Stimulated activated CD4-positive, alpha-beta T cell treated with anti-CD3 and anti-CD28 coated beads, Interleukin-1b, Interleukin-23, amount 100 ng/mL, for 24 hours (primary cell): Measurements from ENCODE around the gene TAS2R13.

Experiments
- DNase-seq, 4 experiments: peaks; one replicate each; pipeline ENCODE4 v3.0.0-alpha.2; 2020; ENCODE audit warnings: low read depth in 4 of 4, low spot score in 1 of 4

TAS2R13 gene, protein sequence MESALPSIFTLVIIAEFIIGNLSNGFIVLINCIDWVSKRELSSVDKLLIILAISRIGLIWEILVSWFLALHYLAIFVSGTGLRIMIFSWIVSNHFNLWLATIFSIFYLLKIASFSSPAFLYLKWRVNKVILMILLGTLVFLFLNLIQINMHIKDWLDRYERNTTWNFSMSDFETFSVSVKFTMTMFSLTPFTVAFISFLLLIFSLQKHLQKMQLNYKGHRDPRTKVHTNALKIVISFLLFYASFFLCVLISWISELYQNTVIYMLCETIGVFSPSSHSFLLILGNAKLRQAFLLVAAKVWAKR

DNA sequence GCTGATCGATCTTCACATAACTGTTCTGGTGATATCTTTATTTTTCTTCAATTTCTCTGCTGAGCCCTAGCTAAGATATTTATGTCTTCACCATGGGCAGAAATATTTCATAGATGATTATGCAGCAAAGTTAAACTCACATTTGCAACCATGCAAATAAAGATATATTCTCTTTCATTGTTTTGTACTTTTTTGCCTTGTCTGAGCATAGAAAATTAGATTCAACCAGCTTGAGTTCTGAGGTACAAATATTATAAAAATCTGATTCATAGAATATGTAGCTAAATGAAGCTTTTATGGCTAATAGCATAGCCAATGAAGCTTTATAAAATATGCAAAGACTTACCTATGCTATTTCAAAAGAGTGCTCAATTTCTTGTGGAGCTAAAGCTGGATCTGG is at the start of gene TAS2R13:
TSS of gene TAS2R13 (minus strand) at position 101 of the 400 bp plus-strand sequence. CDS start 264 bp downstream, outside the sequence.
- DNase-seq: no peak

DNA sequence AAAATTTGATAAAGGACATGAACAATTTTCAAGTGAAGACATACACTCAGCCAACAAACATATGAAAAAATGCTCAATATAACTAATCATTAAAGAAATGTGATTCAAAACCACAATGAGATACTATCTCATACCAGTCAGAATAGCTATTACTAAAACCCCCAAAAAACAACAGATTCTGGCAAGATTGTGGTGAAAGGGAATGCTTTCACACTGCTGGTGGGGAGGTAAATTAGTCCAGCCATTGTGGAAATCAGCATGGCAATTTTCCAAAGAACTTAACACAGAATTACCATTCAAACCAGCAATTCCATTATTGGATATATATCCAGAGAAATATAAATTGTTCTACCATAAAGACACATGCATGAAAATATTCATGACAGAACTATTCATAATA is 48.4 kb upstream of the TAS2R13 start:
- DNase-seq: no peak

DNA sequence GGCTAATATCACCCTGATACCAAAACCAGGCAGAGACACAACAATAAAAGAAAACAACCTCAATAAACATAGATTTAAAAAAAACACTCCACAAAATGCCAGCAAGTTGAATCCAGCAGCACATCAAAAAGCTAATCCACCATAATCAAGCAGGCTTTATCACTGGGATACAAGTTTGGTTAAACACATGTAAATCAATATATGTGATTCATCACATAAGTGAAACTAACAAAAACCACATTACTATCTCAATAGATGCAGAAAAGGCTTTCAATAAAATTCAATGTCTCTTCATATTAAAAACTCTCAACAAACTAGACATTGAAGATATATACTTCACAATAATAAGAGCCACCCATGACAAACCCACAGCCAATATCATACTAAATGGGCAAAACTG is 46.7 kb upstream of the TAS2R13 start:
- no peak for DNase-seq

DNA sequence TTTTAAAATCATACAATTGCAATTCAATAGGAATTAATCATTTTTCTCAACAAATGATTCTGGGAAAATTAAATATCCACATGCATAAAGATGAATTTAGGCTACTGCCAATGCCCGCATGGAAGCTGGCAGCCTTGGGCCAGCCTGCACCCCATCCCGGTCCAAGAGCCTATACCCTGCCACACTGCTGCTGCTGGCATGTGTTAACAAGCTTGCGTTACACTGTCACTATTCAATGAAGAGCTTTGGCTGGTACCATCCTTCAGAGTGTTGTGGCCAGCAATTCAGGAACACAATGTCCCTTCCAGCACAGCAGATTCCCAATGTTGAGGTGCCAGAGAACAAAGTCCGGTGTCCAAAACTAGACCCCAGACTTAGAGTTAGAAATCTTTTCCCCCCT is 43.3 kb upstream of the TAS2R13 start:
- DNase-seq: no peak

DNA sequence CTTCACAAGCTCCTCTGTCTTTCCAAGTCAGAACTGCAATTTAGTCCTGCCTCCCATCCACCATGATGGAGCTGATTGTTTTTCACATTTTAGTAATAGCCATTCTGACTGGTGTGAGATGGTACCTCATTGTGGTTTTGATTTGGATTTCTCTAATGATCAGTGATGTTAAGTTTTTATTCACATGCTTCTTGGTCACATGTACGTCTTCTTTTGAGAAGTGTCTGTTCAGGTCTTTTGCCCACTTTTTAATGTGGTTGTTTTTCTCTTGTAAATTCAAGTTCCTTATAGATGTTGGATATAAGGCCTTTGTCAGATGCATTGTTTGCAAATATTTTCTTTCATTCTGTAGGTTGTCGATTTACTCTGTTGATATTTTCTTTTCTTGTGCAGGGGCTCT is 33.8 kb upstream of the TAS2R13 start:
- no peak for DNase-seq

DNA sequence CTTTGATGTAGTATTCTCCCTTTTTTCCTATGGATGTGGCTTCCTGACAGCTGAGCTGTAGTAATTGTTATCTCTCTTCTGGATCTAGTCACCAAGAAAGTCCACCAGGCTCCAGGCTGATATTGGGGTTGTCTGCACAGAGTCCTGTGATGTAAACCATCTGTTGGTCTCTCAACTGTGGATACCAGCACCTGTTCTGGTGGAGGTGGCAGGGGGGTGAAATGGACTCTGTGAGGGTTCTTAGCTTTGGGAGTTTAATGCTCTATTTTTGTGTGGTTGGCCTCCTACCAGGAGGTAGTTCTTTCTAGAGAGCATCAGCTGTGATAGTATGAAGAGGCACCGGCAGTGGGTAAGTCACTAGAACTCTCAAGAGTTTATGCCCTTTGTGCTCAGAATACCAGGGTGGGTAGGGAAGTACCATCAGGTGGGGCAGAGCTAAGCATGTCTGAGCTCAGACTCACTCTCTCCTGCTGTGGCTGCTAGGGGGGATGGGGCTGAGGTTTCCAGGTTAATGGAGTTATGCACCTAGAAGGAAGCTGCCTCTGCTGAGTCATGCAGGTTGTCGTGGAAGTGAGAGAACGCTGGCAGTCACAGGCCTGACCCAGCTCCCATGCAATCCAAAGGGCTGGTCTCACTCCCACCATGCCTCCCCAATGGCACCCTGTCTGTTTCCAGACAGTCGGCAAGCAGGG is 32.7 kb upstream of the TAS2R13 start:
- DNase-seq: no peak

DNA sequence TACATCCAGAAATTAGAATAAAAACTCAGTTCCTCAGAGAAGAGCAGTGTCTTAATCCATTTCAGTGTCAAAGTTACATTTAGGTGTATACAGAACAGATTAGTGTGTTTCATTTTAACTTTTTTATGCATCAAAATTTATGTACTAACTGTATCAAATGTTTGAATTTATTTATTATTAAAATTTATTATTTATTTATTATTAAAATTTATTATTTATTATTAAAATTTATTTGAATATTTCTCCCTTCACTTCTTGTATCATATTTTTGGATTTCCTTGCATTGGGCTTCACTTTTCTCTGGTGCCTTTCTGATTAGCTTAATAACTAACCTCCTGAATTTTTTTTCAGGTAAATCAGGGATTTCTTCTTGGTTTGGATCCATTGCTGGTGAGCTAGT is 32.0 kb upstream of the TAS2R13 start:
- DNase-seq: no peak

DNA sequence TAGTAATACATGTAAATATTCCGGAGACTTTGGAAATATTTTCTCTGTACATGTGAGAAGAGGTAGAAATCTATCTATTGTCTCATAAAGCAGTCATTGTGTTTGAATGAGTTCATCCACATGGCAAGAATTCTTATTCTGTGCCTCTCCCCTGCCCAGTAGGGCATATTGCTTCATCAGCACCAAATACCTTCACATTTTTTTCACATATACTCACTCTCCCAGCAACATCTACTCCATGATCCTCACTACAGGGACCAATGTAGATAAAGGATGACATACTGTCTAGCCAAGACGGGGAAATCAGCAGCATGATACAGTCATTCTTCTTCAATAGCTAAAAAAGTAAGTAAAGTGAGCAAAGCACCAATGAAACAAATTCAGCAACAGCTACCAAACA is 31.0 kb upstream of the TAS2R13 start:
- no peak for DNase-seq

DNA sequence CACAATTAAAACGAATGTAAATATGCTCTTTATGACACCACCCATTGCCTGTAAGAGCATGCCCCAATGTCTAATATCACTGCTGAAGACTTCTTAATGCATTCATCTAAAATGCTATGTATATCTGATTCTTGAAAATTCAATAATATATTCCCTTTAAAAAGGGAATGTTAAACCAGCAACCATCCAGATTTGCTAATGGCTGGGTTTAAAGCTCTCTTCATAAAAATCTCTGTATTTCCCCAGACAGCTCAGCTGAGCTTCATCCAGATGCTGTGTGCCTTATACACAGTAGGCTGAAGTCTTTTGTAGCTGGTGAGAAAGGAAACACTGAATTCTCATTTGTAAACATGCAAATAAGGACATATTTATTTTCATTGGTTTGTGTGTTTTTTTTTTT is 29.8 kb upstream of the TAS2R13 start, which contains the start of gene TAS2R14:
TSS of gene TAS2R14 (minus strand) at position 101 of the 400 bp plus-strand sequence. CDS start at position 45, 56 bp downstream.
- DNase-seq: no peak

DNA sequence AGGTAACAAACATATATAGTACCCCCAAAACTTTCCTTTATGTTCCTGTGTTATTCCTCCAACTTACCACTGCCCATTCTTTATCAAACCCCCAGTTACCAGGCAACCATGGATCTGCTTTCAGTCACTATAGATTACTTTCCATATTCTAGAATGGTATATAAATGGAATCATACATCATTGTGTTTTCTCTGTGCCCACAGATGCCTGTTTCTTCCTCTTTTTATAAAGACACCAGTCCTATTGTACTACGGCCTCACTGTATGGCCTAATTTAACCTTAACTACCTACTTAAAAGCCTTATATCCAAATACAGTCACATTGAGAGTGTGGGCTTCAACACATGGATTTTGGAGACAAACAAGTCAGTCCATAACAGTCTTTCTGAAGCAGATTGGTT is 27.1 kb upstream of the TAS2R13 start:
- DNase-seq: no peak

DNA sequence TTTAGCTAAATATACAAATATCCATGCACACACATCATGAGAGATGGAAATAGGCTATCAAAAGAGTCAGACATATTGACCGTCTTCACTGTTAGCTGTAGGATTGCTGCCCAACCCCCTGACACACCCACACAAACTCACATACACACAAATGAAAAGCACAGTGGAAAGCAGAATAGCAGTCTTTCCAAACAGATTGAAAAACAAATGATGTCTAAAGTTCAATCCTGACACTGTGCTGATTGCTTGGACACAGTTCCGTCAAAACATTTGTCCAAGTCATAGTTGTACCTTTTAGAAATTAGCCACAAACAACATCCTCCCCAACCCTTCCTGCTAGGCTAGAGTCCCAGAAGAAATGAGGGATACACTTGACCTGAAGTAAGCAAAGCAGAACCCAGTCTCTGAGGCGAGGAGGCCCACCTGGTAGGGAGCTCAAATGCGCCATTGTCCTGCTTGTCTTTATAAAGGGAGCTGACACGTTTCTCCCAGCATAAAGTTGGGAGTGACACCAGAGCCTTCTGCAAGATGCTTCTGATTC is 19.5 kb upstream of the TAS2R13 start, which contains the start of gene PRH2:
TSS of gene PRH2 (plus strand) at position 491 of the 541 bp plus-strand sequence. CDS start at position 529, 38 bp downstream.
- DNase-seq: no peak

DNA sequence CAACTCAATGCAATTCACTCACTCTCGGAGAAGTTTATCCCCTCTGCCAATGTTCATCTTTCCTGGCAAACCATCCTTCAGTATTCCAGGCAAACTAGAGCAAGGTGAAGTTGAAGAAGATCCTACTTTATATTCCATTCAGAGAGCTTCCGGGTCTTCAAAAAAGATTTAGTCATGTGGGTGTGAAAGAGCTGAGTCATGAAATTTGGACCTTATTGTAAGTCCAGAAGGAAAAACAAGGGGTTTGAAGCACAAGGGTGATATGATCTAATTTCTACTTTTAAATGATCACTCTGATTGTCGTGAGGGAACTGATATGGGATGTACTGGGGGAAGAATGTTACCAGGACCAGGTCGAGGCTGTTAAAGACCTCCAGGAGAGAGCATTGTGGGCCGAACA is 16.9 kb upstream of the TAS2R13 start:
- no peak for DNase-seq

DNA sequence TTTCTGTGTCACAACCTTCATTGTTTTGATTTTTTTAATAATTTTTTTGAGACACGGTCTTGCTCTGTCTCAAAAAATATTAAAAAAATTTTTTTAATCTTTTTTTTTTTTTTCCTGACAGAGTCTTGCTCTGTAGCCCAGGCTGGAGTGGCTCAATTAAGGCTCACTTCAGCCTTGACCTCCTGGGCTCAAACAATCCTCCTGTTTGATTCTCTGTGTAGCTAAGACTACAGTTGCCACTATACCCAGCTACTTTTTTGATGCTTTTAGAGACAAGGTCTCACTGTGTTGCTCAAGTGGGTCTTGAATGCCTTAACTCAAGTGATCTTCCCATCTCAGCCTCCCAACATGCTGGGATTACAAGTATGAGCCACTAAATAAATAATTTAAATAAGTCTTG is 10.4 kb upstream of the TAS2R13 start:
- DNase-seq: no peak

DNA sequence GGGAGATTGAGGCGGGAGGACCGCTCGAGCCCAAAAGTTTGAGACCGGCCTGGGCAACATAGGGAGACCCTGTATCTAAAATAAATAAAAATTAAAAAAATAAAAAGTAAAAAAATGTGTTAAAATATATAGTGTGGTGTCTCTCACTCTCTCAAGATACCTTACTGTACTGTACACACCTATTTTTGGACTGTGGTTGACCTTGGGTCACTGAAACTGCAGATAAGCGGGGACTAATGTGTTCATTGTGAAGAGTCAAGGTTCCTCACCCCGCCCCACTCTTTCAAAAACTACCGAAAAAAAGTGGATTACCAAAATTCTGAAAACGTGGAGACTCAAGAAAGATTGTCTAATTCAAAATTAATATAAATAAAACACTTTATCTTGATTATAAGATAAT is 1.0 kb upstream of the TAS2R13 start:
- DNase-seq: no peak

DNA sequence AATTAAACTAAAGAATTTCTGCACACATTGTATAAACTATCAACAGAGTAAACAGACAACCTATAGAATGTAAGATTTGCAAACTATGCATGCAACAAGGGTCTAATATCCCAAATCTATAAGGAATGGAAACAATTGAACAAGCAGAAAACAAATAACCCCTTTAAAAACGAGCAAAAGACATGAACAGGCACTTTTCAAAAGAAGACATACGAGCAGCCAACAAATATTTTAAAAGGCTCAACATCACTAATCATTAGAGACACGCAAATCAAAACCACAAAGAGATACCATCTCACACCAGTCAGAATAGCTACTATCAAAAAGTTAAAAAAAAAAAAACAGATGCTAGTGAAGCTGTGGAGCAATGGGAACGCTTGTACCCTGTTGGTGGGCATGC is 4.7 kb downstream of the TAS2R13 start:
- no peak for DNase-seq

DNA sequence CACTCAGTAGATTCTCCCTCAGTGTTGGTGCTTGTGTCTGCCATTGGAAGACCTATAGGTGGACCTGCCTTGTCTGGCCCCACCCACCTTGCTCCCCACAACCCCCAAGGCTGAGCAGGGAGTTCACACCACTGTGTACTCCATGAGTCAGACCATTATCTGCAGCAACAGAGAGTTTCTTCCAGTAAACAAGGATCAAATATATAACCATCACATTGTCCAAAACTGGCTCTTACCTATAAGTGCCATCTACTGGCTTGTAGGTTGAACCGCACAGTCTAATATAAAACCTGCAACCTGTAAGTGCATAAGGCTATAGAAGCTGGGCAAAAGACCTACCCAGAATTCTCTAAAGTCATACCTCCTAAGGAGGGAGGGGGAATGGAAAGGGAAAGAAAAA is 7.9 kb downstream of the TAS2R13 start:
- DNase-seq: no peak

DNA sequence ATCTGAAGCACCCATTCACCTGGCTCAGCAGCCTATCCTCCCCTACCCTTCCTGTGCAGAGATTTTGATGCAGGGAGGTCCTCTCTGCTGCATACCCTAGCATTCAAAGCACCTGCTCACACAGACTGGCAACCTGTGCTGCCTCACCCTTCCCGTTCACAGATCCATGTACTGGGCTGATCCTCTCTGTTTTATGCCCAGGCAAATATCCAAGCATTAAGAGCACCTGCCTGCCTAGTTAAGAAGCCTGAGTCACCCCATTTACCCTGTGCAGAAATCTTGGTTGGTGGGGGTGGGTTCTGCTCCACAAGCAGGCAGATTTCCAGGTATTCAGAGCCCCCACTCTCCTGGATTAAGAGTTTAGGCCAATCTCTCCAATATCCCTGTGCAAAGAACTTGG is 8.4 kb downstream of the TAS2R13 start:
- DNase-seq: no peak

DNA sequence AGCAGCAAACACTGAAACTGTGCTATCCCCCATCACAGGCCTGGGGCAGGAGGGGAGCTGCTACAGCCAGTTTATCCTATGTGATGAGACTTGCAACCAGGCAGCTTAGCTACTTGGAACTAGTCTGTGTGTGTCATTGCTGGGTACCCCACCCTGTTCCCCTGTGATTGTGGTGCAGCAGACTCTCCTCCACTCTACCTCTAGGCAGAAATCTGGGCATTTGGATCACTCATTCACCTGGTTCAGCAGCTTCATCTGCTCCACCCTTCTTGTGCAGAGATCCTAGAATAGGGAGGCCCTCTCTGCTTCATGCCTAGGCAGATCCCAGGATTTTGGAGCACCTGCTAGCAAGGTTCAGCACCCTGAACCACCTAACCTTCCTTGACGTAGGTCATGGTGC is 8.8 kb downstream of the TAS2R13 start:
- DNase-seq: no peak

DNA sequence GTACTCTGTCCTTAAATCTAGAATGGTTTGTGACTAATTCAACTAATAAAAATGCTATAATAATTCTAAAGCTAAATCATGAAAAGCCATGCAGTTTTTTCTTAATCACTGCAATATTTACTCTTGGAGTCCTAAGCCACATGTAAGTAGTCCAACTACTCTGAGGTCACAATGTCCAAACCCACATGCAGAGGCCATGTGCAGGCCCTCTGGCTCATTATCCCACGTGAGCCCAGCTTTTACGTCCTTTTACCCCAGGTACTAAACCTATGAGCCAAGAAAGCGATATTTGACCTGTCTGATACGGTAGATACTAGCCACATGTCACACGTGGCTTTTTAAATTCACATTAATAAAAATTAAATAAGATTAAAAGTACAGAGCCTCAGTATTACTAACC is 12.5 kb downstream of the TAS2R13 start:
- no peak for DNase-seq

DNA sequence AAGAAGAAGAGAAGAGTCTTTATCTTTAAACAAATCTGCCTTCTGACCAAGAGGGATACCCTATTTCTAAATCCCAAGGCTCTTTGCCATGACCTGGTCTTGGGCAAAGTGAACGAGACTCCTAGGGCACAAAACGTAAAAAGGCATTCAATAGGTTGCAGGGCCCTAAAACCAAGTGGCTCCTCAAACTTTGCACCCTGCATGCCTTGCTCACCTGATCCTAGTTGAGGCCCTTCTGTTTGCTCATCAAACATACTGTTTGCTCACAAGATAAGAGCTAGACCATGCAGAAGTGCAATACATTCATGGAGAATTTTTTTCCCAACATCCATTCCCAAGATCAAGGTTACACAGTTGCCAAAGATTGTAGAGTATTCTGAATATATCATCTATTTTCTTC is 17.4 kb downstream of the TAS2R13 start:
- no peak for DNase-seq

DNA sequence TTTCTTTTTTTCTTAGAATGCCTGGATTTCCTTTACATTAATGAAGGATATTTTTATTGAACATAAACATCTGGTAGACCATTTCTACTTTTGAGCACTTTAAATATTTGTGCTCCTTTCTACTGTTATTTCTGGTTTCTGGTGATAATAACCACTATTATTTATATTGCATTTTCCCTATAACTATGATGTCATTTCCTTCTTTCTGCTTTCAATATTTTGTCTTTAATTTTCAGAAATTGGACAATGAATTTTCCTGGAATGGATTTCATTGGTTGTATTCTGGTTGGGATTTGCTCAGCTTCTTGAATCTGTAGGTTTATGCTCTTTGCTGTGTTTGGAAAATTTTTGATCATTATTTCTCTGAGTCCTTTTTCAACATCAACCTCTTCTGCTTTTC is 20.1 kb downstream of the TAS2R13 start:
- DNase-seq: no peak

DNA sequence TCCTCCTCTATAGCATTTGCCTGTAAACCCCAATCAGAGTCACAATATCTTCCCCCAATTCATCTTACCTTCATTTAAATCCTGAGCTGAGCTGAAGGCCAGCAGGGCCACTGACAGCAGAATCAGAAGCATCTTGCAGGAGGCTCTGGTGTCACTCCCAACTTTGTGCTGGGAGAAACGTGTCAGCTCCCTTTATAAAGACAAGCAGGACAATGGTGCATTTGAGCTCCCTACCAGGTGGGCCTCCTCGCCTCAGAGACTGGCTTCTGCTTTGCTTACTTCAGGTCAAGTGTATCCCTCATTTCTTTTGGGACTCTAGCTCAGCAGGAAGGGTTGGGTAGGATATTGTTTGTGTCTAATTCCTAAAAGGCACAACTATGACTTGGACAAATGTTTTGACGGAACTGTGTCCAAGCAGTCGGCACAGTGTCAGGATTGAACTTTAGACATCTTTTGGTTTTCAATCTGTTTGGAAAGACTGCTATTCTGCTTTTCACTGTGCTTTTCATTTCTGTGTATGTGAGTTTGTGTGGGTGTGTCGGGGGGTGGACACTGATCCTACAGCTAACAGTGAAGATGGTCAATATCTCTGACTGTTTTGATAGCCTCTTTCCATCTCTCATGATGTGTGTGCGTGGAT is 25.2 kb downstream of the TAS2R13 start, which contains the start of gene PRH1:
TSS of gene PRH1 (minus strand) at position 170 of the 640 bp plus-strand sequence. CDS start at position 132, 38 bp downstream.
- DNase-seq: no peak
